B cell (primary cell): Measurements from ENCODE around the gene METTL26. TPM values are rescaled to one million over a fixed set of nuclear protein-coding genes. Genes with fewer than 3 reads are reported as not detected.

Experiments
- ATAC-seq: fragments of 200-7000 bp; cut with Tn5 transposase; one replicate; pipeline ENCODE4 v1.10.0; 2021; ENCODE audit warnings: low read depth, mild to moderate bottlenecking, moderate number of reproducible peaks, moderate library complexity
- CTCF ChIA-PET: fragments of 350-600 bp; sonication (Branson Sonifier 250); formaldehyde crosslinking; loops from one replicate; lab custom pipeline; 2021; ENCODE audit warnings: antibody characterized with exemption, inconsistent platforms; lab: Charles Lee
- POLR2A ChIA-PET: fragments of 350-600 bp; sonication (Branson Sonifier 250); formaldehyde crosslinking; loops from one replicate; lab custom pipeline; 2021; ENCODE audit warnings: antibody characterized with exemption; lab: Charles Lee
- DNase-seq: peaks from one replicate; pipeline ENCODE4 v3.0.0; 2013
- H2AFZ ChIP-seq: 2 replicates; pipeline ENCODE4 v1.6.1; 2012; ENCODE audit warnings: mild to moderate bottlenecking, low read depth, low read length; ENCODE audit not compliant: insufficient read depth, poor library complexity, severe bottlenecking
- H3K27ac ChIP-seq, 2 donors: 1 replicate in 1 of 2; 2 replicates in 1 of 2; pipeline ENCODE4 v1.5.1; 2012 to 2013; ENCODE audit warnings: low read length in 2 of 2, mild to moderate bottlenecking in 2 of 2, moderate library complexity in 1 of 2
- H3K27me3 ChIP-seq, 4 experiments: fragments of 200-600 bp in 1 of 4; sonication (generic) in 1 of 4; replicated peaks in 1 of 4; 1 replicate in 2 of 4; 2 replicates in 2 of 4; pipeline versions ENCODE4 v1.6.1 to v1.7.0; 2013 to 2016; ENCODE audit warnings: low read length in 3 of 4, mild to moderate bottlenecking in 2 of 4, mixed read lengths in 1 of 4, moderate library complexity in 1 of 4; ENCODE audit not compliant: insufficient read depth in 4 of 4, control insufficient read depth in 3 of 4; ENCODE audit errors: control extremely low read depth in 1 of 4
- H3K36me3 ChIP-seq, 2 experiments: replicated peaks in 1 of 2; 1 replicate in 1 of 2; 2 replicates in 1 of 2; pipeline versions ENCODE4 v1.6.1 to v1.7.1; 2013; ENCODE audit warnings: low read length in 1 of 2; ENCODE audit not compliant: insufficient read depth in 2 of 2, control insufficient read depth in 1 of 2; ENCODE audit errors: control extremely low read depth in 1 of 2, extremely low read depth in 1 of 2
- H3K4me1 ChIP-seq, 2 donors: fragments of 200-600 bp in 1 of 2; sonication (generic) in 1 of 2; 1 replicate in 1 of 2; 2 replicates in 1 of 2; pipeline versions ENCODE4 v1.5.1 to v1.6.1; 2013 to 2017; ENCODE audit warnings: low read length in 2 of 2; ENCODE audit not compliant: control insufficient read depth in 2 of 2, insufficient read depth in 2 of 2
- H3K4me2 ChIP-seq: replicated peaks from 2 replicates; pipeline ENCODE3; 2012; ENCODE audit warnings: mild to moderate bottlenecking, low read depth, low read length; ENCODE audit not compliant: poor library complexity, severe bottlenecking
- H3K4me3 ChIP-seq, 5 experiments: fragments of 200-600 bp in 1 of 5; sonication (generic) in 1 of 5; 1 replicate in 3 of 5; 2 replicates in 2 of 5; pipeline versions ENCODE4 v1.5.1 to v1.7.0; 2011 to 2016; ENCODE audit warnings: low read length in 4 of 5, mild to moderate bottlenecking in 4 of 5, low read depth in 2 of 5, control low read depth in 1 of 5, moderate library complexity in 1 of 5; ENCODE audit not compliant: insufficient read depth in 1 of 5; ENCODE audit errors: control extremely low read depth in 1 of 5, extremely low read depth in 1 of 5
- H3K79me2 ChIP-seq: fragments of 200-600 bp; sonication (generic); one replicate; pipeline ENCODE4 v1.6.0; 2016; ENCODE audit warnings: low read length; ENCODE audit not compliant: control insufficient read depth, insufficient read depth
- H3K9ac ChIP-seq: fragments of 200-600 bp; sonication (generic); 2 replicates; pipeline ENCODE4 v1.6.1; 2017; ENCODE audit warnings: mild to moderate bottlenecking, low read length, moderate library complexity
- H3K9me3 ChIP-seq, 3 donors: one replicate each; pipeline versions ENCODE4 v1.6.1 to v1.7.1; 2013; ENCODE audit warnings: low read length in 2 of 3; ENCODE audit not compliant: control insufficient read depth in 2 of 3, insufficient read depth in 1 of 3; ENCODE audit errors: control extremely low read depth in 1 of 3
- H4K20me1 ChIP-seq: 2 replicates; pipeline ENCODE4 v1.6.0; 2012; ENCODE audit warnings: mild to moderate bottlenecking, low read length; ENCODE audit not compliant: insufficient read depth, control insufficient read depth, poor library complexity, severe bottlenecking
- H3K27ac Mint-ChIP-seq: one replicate; pipeline ENCODE4 v1.8.0; 2021; ENCODE audit warnings: mixed read lengths
- H3K27me3 Mint-ChIP-seq: one replicate; pipeline ENCODE4 v1.8.0; 2021; ENCODE audit warnings: mixed read lengths
- H3K4me1 Mint-ChIP-seq: one replicate; pipeline ENCODE4 v1.8.0; 2021; ENCODE audit warnings: mixed read lengths
- H3K4me3 Mint-ChIP-seq: one replicate; pipeline ENCODE4 v1.8.0; 2021; ENCODE audit warnings: mixed read lengths
- H3K9me3 Mint-ChIP-seq: one replicate; pipeline ENCODE4 v1.8.0; 2022; ENCODE audit warnings: mixed read lengths; ENCODE audit not compliant: insufficient read depth
- EZH2 ChIP-seq: IDR thresholded peaks from 2 replicates; pipeline ENCODE4 v1.6.1; 2012; ENCODE audit warnings: borderline replicate concordance, low read depth, mild to moderate bottlenecking, moderate library complexity, low read length; ENCODE audit not compliant: insufficient read depth, poor library complexity, severe bottlenecking
- WGBS: methylation state at CpG from one replicate; pipeline ENCODE4 v1.1.5; 2013; ENCODE audit warnings: missing lambda C conversion rate; ENCODE audit not compliant: insufficient coverage; 5-methylcytosine and 5-hydroxymethylcytosine counted together
- intact Hi-C: fragments of 100-400 bp; cut with micrococcal nuclease; formaldehyde crosslinking; loops from one replicate; pipeline ENCODE4 v1.10.0; 2022
- polyA minus RNA-seq: library from RNA; depleted of rRNA, polyadenylated mRNA; stranded (reverse); fragments of >200 nt; gene quantifications from 2 replicates; pipeline ENCODE4 v1.2.3, GENCODE V29; 2012
- polyA plus RNA-seq: library from polyadenylated mRNA; depleted of rRNA; stranded (reverse); fragments of >200 nt; gene quantifications from 2 replicates; pipeline ENCODE4 v1.2.3, GENCODE V29; 2012
- total RNA-seq, 2 donors: library from RNA; stranded (reverse); fragments of 120-200 nt in 1 of 2; gene quantifications; 1 replicate in 1 of 2; 2 replicates in 1 of 2; pipeline versions ENCODE4 v1.2.3 to v1.2.4, GENCODE V29; 2013 to 2022
- TF ChIP-seq, protein P1 (sequence below): fragments of 200-600 bp; IDR thresholded peaks from one replicate; pipeline ENCODE4 v1.8.0; 2022; ENCODE audit warnings: antibody characterized with exemption, mild to moderate bottlenecking

METTL26 gene
- 47.2 and 56.6 TPM in 2 replicates for total RNA-seq
- 42.9 TPM for total RNA-seq (2013)
- polyA plus RNA-seq = 77.7 and 140 TPM in 2 replicates
- polyA minus RNA-seq = 50.2 and 59.6 TPM in 2 replicates

DNA sequence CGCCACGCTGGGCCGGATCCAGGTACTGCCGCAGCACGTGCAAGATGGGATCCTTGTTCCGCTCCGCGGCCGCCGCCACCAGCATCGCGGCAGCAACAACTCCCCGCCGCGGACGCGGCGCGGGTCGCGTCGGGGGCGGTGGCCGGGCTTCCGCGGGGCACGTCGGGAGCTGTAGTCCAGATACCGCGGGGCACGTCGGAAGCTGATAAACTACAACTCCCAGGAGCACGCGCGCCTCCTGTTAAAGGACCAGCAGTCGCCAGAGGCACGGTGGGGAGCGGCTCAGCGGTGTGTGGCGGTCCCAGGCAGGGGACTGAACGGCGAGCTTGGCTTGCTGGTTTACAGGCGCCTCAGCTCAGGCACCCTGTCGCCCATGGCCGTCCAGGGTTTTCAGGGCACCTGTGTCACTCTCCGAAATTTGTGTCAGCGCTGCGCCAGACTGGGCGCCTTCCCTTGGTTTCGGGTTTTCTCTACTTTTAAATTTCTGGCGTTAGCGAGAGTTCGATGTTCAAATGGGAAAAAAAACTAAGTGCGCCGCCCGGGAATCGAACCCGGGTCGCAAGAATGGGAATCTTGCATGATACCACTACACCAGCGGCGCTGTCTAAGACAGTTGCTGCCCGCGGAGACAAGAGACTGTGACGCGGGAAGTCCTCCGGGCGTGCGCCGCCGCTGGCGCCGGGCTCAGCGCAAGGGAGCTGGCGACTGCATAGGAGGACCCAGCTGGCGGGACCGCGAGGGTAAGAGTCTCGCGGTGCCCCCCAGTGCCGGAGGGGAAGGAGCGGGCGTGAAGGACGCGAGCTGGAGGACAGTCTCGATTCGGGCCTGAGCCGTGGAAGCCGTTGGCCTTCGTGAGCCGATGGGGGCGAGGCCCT lies at the start of gene METTL26:
METTL26 (minus strand) TSS at position 100 of the 875 bp plus-strand sequence; CDS start at position 85, 15 bp downstream.
- Histone ChIP-seq H3K9ac (peak within 1 kb of the TSS; percentile 91), H3K4me1 (peaks cover 14 to 43% of the 10 kb centered on the region in 2 donors), H4K20me1 (peaks cover 13% of the 10 kb centered on the region), H3K27ac (peak within 1 kb of the TSS; percentile 82 to 83), H2AFZ (peak within 1 kb of the TSS; percentile 83), H3K27me3 (no peaks in the 10 kb centered on the region), H3K36me3 (peaks cover 0 to 3% of the 10 kb centered on the region in 2 experiments), H3K9me3 (no peaks in the 10 kb centered on the region), H3K4me3 (peak within 1 kb of the TSS; percentile 84 to 95 (median 87)), H3K79me2 (peaks cover 10% of the 10 kb centered on the region), H3K4me2 (peak within 1 kb of the TSS; percentile 94)
- ChIA-PET POLR2A (interaction anchor here (0.6 to 1.8 kb wide), 11 partner anchors 11 to 403 kb away, joined by 3 to 6 read pairs (median 3); partner anchors contain the start of genes NHLRC4, PIGQ, RAB40C and RHOT2), CTCF (interaction anchor here (0.7 to 1.6 kb wide), 8 partner anchors 12 to 57 kb away, joined by 3 to 6 read pairs (median 4); partner anchors contain the start of gene WDR90)
- Mint-ChIP-seq H3K9me3 (no peaks in the 10 kb centered on the region), H3K27ac (peak within 1 kb of the TSS; percentile 98), H3K27me3 (no peaks in the 10 kb centered on the region), H3K4me3 (peak within 1 kb of the TSS; percentile 98), H3K4me1 (peaks cover 23% of the 10 kb centered on the region)
- TF ChIP-seq EZH2 = no peak
- TF ChIP-seq, protein P1, sequence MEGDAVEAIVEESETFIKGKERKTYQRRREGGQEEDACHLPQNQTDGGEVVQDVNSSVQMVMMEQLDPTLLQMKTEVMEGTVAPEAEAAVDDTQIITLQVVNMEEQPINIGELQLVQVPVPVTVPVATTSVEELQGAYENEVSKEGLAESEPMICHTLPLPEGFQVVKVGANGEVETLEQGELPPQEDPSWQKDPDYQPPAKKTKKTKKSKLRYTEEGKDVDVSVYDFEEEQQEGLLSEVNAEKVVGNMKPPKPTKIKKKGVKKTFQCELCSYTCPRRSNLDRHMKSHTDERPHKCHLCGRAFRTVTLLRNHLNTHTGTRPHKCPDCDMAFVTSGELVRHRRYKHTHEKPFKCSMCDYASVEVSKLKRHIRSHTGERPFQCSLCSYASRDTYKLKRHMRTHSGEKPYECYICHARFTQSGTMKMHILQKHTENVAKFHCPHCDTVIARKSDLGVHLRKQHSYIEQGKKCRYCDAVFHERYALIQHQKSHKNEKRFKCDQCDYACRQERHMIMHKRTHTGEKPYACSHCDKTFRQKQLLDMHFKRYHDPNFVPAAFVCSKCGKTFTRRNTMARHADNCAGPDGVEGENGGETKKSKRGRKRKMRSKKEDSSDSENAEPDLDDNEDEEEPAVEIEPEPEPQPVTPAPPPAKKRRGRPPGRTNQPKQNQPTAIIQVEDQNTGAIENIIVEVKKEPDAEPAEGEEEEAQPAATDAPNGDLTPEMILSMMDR = no peak
- peak; percentile 96 for DNase-seq
- ATAC-seq = peak; percentile 81
- intact Hi-C loops = loop anchor here (1.0 kb wide), 5 partner anchors 13 to 47 kb away; partner anchors contain the start of genes RHOT2 and WDR90
- under 1% methylated on average over 91 of the region's 91 CpGs for WGBS
